Liver (tissue), 9 donors: ENCODE results near the gene ARMS2. TPM values are rescaled to one million over a fixed set of nuclear protein-coding genes. Genes with fewer than 3 reads are reported as not detected.

Experiments used
- DNase-seq: peaks from one replicate; pipeline ENCODE4 v3.0.0-alpha.2; 2017; ENCODE audit warnings: low spot score
- H3K27ac ChIP-seq, 2 donors: one replicate each; pipeline ENCODE4 v1.7.0; 2013; ENCODE audit warnings: inconsistent platforms in 2 of 2, low read length in 2 of 2, control low read depth in 1 of 2, low read depth in 1 of 2, mild to moderate bottlenecking in 1 of 2
- H3K27me3 ChIP-seq, 4 donors: one replicate each; pipeline versions ENCODE4 v1.6.1 to v1.7.0; 2013; ENCODE audit warnings: low read length in 3 of 4, inconsistent platforms in 1 of 4, mild to moderate bottlenecking in 1 of 4, moderate library complexity in 1 of 4; ENCODE audit not compliant: control insufficient read depth in 4 of 4, insufficient read depth in 4 of 4
- H3K36me3 ChIP-seq, 4 donors: one replicate each; pipeline versions ENCODE4 v1.6.1 to v1.7.0; 2013; ENCODE audit warnings: low read length in 3 of 4, mild to moderate bottlenecking in 3 of 4, low read depth in 1 of 4, moderate library complexity in 1 of 4; ENCODE audit not compliant: control insufficient read depth in 4 of 4, insufficient read depth in 3 of 4
- H3K4me1 ChIP-seq, 4 donors: one replicate each; pipeline versions ENCODE4 v1.6.1 to v1.7.0; 2013; ENCODE audit warnings: low read length in 3 of 4, mild to moderate bottlenecking in 3 of 4, moderate library complexity in 1 of 4; ENCODE audit not compliant: control insufficient read depth in 4 of 4, insufficient read depth in 4 of 4
- H3K4me3 ChIP-seq, 3 donors: one replicate each; pipeline versions ENCODE4 v1.6.1 to v1.7.0; 2013; ENCODE audit warnings: low read length in 3 of 3, control low read depth in 1 of 3, low read depth in 1 of 3, mild to moderate bottlenecking in 1 of 3
- H3K9ac ChIP-seq, 2 donors: one replicate each; pipeline ENCODE4 v1.7.0; 2013; ENCODE audit warnings: low read length in 2 of 2, mild to moderate bottlenecking in 2 of 2, moderate library complexity in 2 of 2, control low read depth in 1 of 2, low read depth in 1 of 2
- H3K9me3 ChIP-seq, 4 donors: one replicate each; pipeline versions ENCODE4 v1.6.1 to v1.7.0; 2013; ENCODE audit warnings: low read length in 3 of 4; ENCODE audit not compliant: control insufficient read depth in 4 of 4
- ATF3 ChIP-seq: IDR thresholded peaks from 2 replicates; pipeline ENCODE4 v1.6.1; 2016; ENCODE audit warnings: antibody characterized with exemption
- EGR1 ChIP-seq, 2 donors: IDR thresholded peaks; 2 replicates each; pipeline ENCODE4 v1.6.1; 2016 to 2018; ENCODE audit warnings: antibody characterized with exemption in 2 of 2, low read depth in 2 of 2
- FOXA1 ChIP-seq: IDR thresholded peaks from 2 replicates; pipeline ENCODE4 v1.6.1; 2016; ENCODE audit warnings: antibody characterized with exemption
- FOXA2 ChIP-seq: IDR thresholded peaks from 2 replicates; pipeline ENCODE4 v1.6.1; 2016; ENCODE audit warnings: antibody characterized with exemption
- GABPA ChIP-seq, 2 donors: IDR thresholded peaks in 1 of 2; conservative IDR thresholded peaks in 1 of 2; 2 replicates each; pipeline ENCODE4 v1.6.1; 2016; ENCODE audit warnings: antibody characterized with exemption in 2 of 2, mild to moderate bottlenecking in 1 of 2, moderate library complexity in 1 of 2
- HNF4A ChIP-seq, 2 donors: conservative IDR thresholded peaks; 2 replicates each; pipeline ENCODE4 v1.6.1; 2016; ENCODE audit warnings: antibody characterized with exemption in 2 of 2, mild to moderate bottlenecking in 2 of 2
- HNF4G ChIP-seq: IDR thresholded peaks from 2 replicates; pipeline ENCODE4 v1.6.1; 2016; ENCODE audit warnings: antibody characterized with exemption
- JUND ChIP-seq, 2 donors: IDR thresholded peaks; 2 replicates each; pipeline ENCODE4 v1.6.1; 2016; ENCODE audit warnings: antibody characterized with exemption in 2 of 2
- NR2F2 ChIP-seq: IDR thresholded peaks from 2 replicates; pipeline ENCODE4 v1.6.1; 2016; ENCODE audit warnings: antibody characterized with exemption
- RAD21 ChIP-seq, 2 donors: IDR thresholded peaks; 2 replicates each; pipeline ENCODE4 v1.6.1; 2016; ENCODE audit warnings: antibody characterized with exemption in 2 of 2, mild to moderate bottlenecking in 2 of 2
- RXRA ChIP-seq, 2 donors: IDR thresholded peaks; 2 replicates each; pipeline ENCODE4 v1.6.1; 2017 to 2018; ENCODE audit warnings: antibody characterized with exemption in 2 of 2, mild to moderate bottlenecking in 1 of 2
- SP1 ChIP-seq: IDR thresholded peaks from 2 replicates; pipeline ENCODE4 v1.6.1; 2018; ENCODE audit warnings: antibody characterized with exemption, mild to moderate bottlenecking
- TAF1 ChIP-seq: conservative IDR thresholded peaks from 2 replicates; pipeline ENCODE4 v1.6.1; 2016; ENCODE audit warnings: antibody characterized with exemption, mild to moderate bottlenecking
- YY1 ChIP-seq: IDR thresholded peaks from 2 replicates; pipeline ENCODE4 v1.6.1; 2016; ENCODE audit warnings: antibody characterized with exemption, mild to moderate bottlenecking
- WGBS: extraction: QIAGEN DNeasy Blood & Tissue Kit; methylation state at CpG from one replicate; pipeline ENCODE4 v1.1.7; 2013; 5-methylcytosine and 5-hydroxymethylcytosine counted together
- polyA plus RNA-seq, 2 donors: library from polyadenylated mRNA; stranded (reverse) in 1 of 2; unstranded in 1 of 2; fragments of 200-250 nt in 1 of 2; fragments of >200 nt in 1 of 2; fragmentation: Nextera tagmentation in 1 of 2; extraction: Ambion mirVana in 1 of 2; gene quantifications; one replicate each; pipeline versions ENCODE4 v1.2.1 to v1.2.3, GENCODE V29; 2013 to 2015
- total RNA-seq, 2 donors: library from RNA; depleted of rRNA; stranded (reverse); fragments of >200 nt; gene quantifications; one replicate each; pipeline ENCODE4 v1.2.3, GENCODE V29; 2014
- TF ChIP-seq, protein P1 (sequence below): IDR thresholded peaks from 2 replicates; pipeline ENCODE4 v1.6.1; 2016; ENCODE audit warnings: antibody characterized with exemption
- TF ChIP-seq, protein P2 (sequence below): fragments of 150-350 bp; IDR thresholded peaks from 2 replicates; pipeline ENCODE4 v1.5.1; 2017; ENCODE audit warnings: improper control_type of control experiment, low read depth, low read length; ENCODE audit not compliant: missing input control
- TF ChIP-seq, protein P3 (sequence below): IDR thresholded peaks from 2 replicates; pipeline ENCODE4 v1.6.1; 2016; ENCODE audit warnings: antibody characterized with exemption
- TF ChIP-seq, protein P4 (sequence below): IDR thresholded peaks from 2 replicates; pipeline ENCODE4 v1.6.1; 2016; ENCODE audit warnings: antibody characterized with exemption, mild to moderate bottlenecking
- donor health status: healthy.
- donor health status: healthy.
- donor health status: healthy.
- donor health status: healthy.
- donor health status: healthy.

The ARMS2 gene
- total RNA-seq (under 1 TPM in 1 of 2 donors, not detected in 1; 0.17 TPM), polyA plus RNA-seq (not detected)

DNA sequence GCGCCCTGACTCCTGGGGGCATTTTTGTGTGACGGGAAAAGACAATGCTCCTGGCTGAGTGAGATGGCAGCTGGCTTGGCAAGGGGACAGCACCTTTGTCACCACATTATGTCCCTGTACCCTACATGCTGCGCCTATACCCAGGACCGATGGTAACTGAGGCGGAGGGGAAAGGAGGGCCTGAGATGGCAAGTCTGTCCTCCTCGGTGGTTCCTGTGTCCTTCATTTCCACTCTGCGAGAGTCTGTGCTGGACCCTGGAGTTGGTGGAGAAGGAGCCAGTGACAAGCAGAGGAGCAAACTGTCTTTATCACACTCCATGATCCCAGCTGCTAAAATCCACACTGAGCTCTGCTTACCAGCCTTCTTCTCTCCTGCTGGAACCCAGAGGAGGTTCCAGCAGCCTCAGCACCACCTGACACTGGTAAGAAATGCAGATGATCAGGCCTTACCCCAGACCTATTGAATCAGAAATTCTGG is at the start of gene ARMS2:
Gene ARMS2 (plus strand): TSS at position 51 of the 478 bp plus-strand sequence. CDS start 75 bp downstream, at position 126.
- no peak within 1 kb of the TSS for H3K27ac ChIP-seq
- TF ChIP-seq, protein P1, sequence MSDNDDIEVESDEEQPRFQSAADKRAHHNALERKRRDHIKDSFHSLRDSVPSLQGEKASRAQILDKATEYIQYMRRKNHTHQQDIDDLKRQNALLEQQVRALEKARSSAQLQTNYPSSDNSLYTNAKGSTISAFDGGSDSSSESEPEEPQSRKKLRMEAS: no peak
- TF ChIP-seq HNF4G: no peak
- TF ChIP-seq RXRA (IDR thresholded peaks at IDR 0.05): no peak
- no peak for TF ChIP-seq GABPA (IDR thresholded peaks at IDR 0.05 in 1 of 2, conservative IDR thresholded peaks at IDR 0.05 in 1 of 2)
- TF ChIP-seq JUND (IDR thresholded peaks at IDR 0.05): no peak
- TF ChIP-seq NR2F2: no peak
- no peak for TF ChIP-seq RAD21 (IDR thresholded peaks at IDR 0.05)
- TF ChIP-seq, protein P2, sequence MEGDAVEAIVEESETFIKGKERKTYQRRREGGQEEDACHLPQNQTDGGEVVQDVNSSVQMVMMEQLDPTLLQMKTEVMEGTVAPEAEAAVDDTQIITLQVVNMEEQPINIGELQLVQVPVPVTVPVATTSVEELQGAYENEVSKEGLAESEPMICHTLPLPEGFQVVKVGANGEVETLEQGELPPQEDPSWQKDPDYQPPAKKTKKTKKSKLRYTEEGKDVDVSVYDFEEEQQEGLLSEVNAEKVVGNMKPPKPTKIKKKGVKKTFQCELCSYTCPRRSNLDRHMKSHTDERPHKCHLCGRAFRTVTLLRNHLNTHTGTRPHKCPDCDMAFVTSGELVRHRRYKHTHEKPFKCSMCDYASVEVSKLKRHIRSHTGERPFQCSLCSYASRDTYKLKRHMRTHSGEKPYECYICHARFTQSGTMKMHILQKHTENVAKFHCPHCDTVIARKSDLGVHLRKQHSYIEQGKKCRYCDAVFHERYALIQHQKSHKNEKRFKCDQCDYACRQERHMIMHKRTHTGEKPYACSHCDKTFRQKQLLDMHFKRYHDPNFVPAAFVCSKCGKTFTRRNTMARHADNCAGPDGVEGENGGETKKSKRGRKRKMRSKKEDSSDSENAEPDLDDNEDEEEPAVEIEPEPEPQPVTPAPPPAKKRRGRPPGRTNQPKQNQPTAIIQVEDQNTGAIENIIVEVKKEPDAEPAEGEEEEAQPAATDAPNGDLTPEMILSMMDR: no peak
- TF ChIP-seq ATF3: no peak
- no peak for TF ChIP-seq EGR1 (IDR thresholded peaks at IDR 0.05; ENCODE audit: low read depth in 2 of 2)
- TF ChIP-seq, protein P3, sequence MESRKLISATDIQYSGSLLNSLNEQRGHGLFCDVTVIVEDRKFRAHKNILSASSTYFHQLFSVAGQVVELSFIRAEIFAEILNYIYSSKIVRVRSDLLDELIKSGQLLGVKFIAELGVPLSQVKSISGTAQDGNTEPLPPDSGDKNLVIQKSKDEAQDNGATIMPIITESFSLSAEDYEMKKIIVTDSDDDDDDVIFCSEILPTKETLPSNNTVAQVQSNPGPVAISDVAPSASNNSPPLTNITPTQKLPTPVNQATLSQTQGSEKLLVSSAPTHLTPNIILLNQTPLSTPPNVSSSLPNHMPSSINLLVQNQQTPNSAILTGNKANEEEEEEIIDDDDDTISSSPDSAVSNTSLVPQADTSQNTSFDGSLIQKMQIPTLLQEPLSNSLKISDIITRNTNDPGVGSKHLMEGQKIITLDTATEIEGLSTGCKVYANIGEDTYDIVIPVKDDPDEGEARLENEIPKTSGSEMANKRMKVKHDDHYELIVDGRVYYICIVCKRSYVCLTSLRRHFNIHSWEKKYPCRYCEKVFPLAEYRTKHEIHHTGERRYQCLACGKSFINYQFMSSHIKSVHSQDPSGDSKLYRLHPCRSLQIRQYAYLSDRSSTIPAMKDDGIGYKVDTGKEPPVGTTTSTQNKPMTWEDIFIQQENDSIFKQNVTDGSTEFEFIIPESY: no peak
- TF ChIP-seq SP1: no peak
- TF ChIP-seq FOXA2: no peak
- TF ChIP-seq FOXA1: no peak
- TF ChIP-seq YY1: no peak
- TF ChIP-seq TAF1: no peak
- TF ChIP-seq, protein P4, sequence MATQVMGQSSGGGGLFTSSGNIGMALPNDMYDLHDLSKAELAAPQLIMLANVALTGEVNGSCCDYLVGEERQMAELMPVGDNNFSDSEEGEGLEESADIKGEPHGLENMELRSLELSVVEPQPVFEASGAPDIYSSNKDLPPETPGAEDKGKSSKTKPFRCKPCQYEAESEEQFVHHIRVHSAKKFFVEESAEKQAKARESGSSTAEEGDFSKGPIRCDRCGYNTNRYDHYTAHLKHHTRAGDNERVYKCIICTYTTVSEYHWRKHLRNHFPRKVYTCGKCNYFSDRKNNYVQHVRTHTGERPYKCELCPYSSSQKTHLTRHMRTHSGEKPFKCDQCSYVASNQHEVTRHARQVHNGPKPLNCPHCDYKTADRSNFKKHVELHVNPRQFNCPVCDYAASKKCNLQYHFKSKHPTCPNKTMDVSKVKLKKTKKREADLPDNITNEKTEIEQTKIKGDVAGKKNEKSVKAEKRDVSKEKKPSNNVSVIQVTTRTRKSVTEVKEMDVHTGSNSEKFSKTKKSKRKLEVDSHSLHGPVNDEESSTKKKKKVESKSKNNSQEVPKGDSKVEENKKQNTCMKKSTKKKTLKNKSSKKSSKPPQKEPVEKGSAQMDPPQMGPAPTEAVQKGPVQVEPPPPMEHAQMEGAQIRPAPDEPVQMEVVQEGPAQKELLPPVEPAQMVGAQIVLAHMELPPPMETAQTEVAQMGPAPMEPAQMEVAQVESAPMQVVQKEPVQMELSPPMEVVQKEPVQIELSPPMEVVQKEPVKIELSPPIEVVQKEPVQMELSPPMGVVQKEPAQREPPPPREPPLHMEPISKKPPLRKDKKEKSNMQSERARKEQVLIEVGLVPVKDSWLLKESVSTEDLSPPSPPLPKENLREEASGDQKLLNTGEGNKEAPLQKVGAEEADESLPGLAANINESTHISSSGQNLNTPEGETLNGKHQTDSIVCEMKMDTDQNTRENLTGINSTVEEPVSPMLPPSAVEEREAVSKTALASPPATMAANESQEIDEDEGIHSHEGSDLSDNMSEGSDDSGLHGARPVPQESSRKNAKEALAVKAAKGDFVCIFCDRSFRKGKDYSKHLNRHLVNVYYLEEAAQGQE: no peak
- TF ChIP-seq HNF4A (conservative IDR thresholded peaks at IDR 0.05): no peak
- H3K4me1 ChIP-seq: peaks cover 1 to 3% (median 3%) of the 10 kb centered on the region in 4 donors
- H3K36me3 ChIP-seq: no peaks in the 10 kb centered on the region
- DNase-seq: no peak
- no peak within 1 kb of the TSS for H3K4me3 ChIP-seq
- no peaks in the 10 kb centered on the region for H3K27me3 ChIP-seq
- H3K9me3 ChIP-seq: no peaks in the 10 kb centered on the region
- 85% methylated on average over 7 of the region's 7 CpGs for WGBS
- no peak within 1 kb of the TSS for H3K9ac ChIP-seq
